Nucleus accumbens (tissue), 56 donors: Measurements from ENCODE around the gene FXYD4.
"Not testable (repeated sequence)": the region's sequence is repeated elsewhere in the genome, so short reads cannot be mapped to it uniquely, and the experiment has no call there.

ENCODE experiments used
- DNase-seq, 56 donors: peaks; one replicate each; lab custom pipeline; 2025; lab: John Stamatoyannopoulos, UW

FXYD4 gene

GRCh38 chr10:43409385-43410109 is 38.1 kb downstream of the FXYD4 start:
- DNase-seq = peak in 21 of 56 donors; percentile 13 to 63 (median 44)

GRCh38 chr10:43410345-43410744 is 38.9 kb downstream of the FXYD4 start:
- DNase-seq = no peak

GRCh38 chr10:43411536-43411935 is 40.1 kb downstream of the FXYD4 start:
- DNase-seq = no peak

GRCh38 chr10:43415544-43415943 is 44.1 kb downstream of the FXYD4 start:
- no peak for DNase-seq

GRCh38 chr10:43417950-43418768 is 46.7 kb downstream of the FXYD4 start:
- DNase-seq = no peak

- peak in 3 of 56 donors; percentile 30 to 53 (median 40) for DNase-seq
Measured at GRCh38 chr10:43419997-43420368, 48.5 kb downstream of the FXYD4 start.

GRCh38 chr10:43420369-43421200 is 49.1 kb downstream of the FXYD4 start:
- DNase-seq = peak; percentile 15 to 90 (median 78)

- DNase-seq = no peak
Measured at GRCh38 chr10:43421201-43421507, 49.7 kb downstream of the FXYD4 start.

GRCh38 chr10:43421519-43421918 is 50.1 kb downstream of the FXYD4 start:
- DNase-seq = no peak

- DNase-seq = not testable (repeated sequence)
Measured at GRCh38 chr10:43421944-43422343, 50.5 kb downstream of the FXYD4 start.

GRCh38 chr10:43424416-43424815 is 53.0 kb downstream of the FXYD4 start:
- DNase-seq = no peak
